Coronary artery (tissue), 2 donors: ENCODE data around the gene GATB.

Experiments
- DNase-seq: peaks from one replicate; pipeline ENCODE4 v3.0.0-alpha.2; 2017; ENCODE audit warnings: low spot score
- H3K27ac ChIP-seq, 2 donors: fragments of 200-600 bp; sonication (generic); one replicate each; pipeline ENCODE4 v1.5.1; 2016 to 2019
- H3K4me3 ChIP-seq: fragments of 200-600 bp; sonication (generic); 2 replicates; pipeline ENCODE4 v1.5.1; 2016; ENCODE audit warnings: mild to moderate bottlenecking, moderate library complexity
- TF ChIP-seq, protein P1 (sequence below): fragments of 200-600 bp; sonication (generic); IDR thresholded peaks from one replicate; pipeline ENCODE4 v1.5.1; 2019; ENCODE audit warnings: antibody characterized with exemption

The GATB gene

DNA sequence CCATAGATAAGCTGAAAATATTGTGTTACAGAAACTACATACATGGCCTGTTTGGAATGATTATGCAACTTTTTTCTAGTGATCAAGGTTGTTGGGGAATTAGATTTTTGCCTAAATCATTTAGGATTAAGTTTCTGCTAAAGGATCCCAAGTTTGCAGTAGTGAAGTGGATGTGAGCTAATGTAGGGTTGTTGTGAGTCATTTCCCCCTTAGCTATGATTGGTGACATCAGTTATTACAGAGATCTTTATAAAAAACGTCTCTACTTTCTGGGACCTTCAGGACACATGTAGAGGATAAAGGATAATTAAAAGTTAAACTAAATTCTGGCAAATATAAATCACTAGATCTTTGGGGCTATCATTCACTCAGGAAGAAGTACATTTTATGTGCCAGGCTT, 133.3 kb downstream of the GATB start:
- H3K4me3 ChIP-seq: no peak overlapping the region
- H3K27ac ChIP-seq: no peak overlapping the region
- no peak for DNase-seq
- TF ChIP-seq, protein P1, sequence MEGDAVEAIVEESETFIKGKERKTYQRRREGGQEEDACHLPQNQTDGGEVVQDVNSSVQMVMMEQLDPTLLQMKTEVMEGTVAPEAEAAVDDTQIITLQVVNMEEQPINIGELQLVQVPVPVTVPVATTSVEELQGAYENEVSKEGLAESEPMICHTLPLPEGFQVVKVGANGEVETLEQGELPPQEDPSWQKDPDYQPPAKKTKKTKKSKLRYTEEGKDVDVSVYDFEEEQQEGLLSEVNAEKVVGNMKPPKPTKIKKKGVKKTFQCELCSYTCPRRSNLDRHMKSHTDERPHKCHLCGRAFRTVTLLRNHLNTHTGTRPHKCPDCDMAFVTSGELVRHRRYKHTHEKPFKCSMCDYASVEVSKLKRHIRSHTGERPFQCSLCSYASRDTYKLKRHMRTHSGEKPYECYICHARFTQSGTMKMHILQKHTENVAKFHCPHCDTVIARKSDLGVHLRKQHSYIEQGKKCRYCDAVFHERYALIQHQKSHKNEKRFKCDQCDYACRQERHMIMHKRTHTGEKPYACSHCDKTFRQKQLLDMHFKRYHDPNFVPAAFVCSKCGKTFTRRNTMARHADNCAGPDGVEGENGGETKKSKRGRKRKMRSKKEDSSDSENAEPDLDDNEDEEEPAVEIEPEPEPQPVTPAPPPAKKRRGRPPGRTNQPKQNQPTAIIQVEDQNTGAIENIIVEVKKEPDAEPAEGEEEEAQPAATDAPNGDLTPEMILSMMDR: no peak

DNA sequence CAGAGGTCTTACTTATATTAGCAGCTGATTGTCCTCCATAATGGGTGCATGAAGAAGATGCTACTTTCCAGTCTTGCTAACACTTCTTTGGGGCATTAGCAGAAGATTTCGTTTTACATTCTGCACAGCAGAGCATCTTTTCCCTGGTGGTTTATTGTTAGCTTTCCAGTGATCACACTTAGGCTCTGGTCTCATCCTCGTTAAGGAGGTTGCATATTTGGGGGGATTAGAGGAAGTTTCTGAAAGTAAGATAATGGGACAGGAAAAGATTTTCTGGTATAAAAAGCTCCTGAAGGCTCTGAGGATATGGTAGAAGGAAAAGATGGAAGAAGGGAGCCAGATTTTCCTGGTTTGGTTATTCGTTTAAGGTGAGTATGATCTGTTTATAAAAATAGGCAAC, 134.1 kb downstream of the GATB start:
- TF ChIP-seq, protein P1: no peak
- Histone ChIP-seq H3K27ac (no peak overlapping the region), H3K4me3 (no peak overlapping the region)
- DNase-seq: no peak

DNA sequence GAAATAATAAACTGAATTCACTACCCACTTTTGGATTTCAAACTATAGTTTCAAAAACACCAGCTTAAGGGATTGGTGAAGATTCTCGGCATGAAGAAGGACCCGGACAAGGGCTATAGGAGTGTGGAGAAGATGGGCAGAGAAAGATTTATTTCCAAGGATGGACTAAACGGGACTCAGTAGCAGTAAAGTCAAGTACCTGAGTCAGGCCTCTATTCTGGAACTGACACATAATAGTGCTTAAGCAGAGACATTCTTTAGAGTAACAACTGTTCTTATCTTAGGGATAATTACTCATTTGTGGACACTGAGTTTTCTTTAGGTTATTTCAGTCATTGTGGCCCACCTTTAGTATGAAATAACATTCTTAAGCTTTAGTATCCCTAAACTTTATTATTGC, 134.6 kb downstream of the GATB start:
- TF ChIP-seq, protein P1: no peak
- Histone ChIP-seq H3K27ac (no peak overlapping the region), H3K4me3 (no peak overlapping the region)
- DNase-seq: no peak

DNA sequence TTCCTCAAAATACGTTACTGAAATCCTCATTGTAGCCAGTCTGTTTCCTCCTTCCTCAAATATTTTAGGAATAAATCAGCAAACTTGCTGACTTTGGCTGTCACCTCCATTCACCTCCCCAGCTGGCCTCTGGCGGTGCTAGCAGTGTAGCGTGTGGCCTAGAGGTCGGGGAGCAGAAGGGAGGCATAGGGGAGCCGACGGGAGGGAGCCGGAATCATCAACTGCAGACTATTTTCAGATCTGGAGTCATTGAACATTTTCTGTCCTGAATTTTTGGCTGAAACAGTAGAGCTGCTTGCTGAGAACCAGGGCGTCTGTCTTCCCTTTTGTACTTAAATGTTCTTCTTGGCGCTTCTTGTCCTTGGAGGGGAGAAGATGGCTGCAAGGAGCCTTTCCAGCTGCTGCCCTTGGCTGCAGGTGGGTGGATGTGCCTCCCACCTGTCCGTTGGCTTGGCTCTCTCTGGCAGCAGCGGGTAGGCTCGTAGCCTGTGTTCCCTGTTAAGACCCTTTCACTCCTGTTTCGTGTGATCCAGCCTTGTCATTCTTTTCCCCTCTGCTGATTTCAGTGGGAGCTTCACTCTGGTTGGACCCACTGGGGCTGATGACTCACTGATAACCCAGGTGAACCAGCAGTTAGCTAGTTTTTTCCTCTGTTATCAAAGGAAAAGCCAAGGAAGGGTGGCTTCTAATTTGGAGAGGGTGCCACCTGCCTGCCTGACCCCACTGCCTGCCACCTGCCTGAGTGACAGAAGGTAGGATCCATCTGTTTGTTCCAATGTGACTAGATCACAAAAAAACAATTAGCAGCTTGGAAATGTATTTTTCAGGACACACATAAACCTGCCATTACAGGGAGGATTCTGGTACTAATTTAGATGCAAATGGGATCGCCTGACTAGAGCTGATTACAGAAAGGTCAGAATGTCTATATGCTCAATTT, 135.9 kb downstream of the GATB start:
- TF ChIP-seq, protein P1: no peak
- H3K27ac ChIP-seq: no peak overlapping the region
- H3K4me3 ChIP-seq: no peak overlapping the region
- no peak for DNase-seq
